Adipocyte (in vitro differentiated cells): Measurements from ENCODE around the gene FKBP6.
"Not testable (repeated sequence)": the region's sequence is repeated elsewhere in the genome, so short reads cannot be mapped to it uniquely, and the experiment has no call there.

Experiments used
- DNase-seq: peaks from one replicate; pipeline ENCODE4 v3.0.0-alpha.2; 2015; ENCODE audit warnings: low read depth
- H3K27me3 ChIP-seq: replicated peaks from 2 replicates; pipeline ENCODE4 v1.7.0; 2013; ENCODE audit warnings: mild to moderate bottlenecking, low read length, moderate library complexity; ENCODE audit not compliant: control insufficient read depth, insufficient read depth
- H3K36me3 ChIP-seq: 2 replicates; pipeline ENCODE4 v1.7.0; 2013; ENCODE audit warnings: low read length, mild to moderate bottlenecking, moderate library complexity; ENCODE audit not compliant: control insufficient read depth, insufficient read depth, severe bottlenecking
- H3K4me1 ChIP-seq: 2 replicates; pipeline ENCODE4 v1.7.0; 2013; ENCODE audit warnings: mild to moderate bottlenecking, low read length, moderate library complexity; ENCODE audit not compliant: control insufficient read depth, insufficient read depth
- H3K4me3 ChIP-seq: 2 replicates; pipeline ENCODE4 v1.7.0; 2013; ENCODE audit warnings: mild to moderate bottlenecking, low read length, moderate library complexity
- H3K9ac ChIP-seq: 2 replicates; pipeline ENCODE4 v1.7.0; 2013; ENCODE audit warnings: mild to moderate bottlenecking, low read length, moderate library complexity
- H3K9me3 ChIP-seq: 2 replicates; pipeline ENCODE4 v1.7.0; 2013; ENCODE audit warnings: mild to moderate bottlenecking, low read length, moderate library complexity; ENCODE audit not compliant: control insufficient read depth

Gene FKBP6

DNA sequence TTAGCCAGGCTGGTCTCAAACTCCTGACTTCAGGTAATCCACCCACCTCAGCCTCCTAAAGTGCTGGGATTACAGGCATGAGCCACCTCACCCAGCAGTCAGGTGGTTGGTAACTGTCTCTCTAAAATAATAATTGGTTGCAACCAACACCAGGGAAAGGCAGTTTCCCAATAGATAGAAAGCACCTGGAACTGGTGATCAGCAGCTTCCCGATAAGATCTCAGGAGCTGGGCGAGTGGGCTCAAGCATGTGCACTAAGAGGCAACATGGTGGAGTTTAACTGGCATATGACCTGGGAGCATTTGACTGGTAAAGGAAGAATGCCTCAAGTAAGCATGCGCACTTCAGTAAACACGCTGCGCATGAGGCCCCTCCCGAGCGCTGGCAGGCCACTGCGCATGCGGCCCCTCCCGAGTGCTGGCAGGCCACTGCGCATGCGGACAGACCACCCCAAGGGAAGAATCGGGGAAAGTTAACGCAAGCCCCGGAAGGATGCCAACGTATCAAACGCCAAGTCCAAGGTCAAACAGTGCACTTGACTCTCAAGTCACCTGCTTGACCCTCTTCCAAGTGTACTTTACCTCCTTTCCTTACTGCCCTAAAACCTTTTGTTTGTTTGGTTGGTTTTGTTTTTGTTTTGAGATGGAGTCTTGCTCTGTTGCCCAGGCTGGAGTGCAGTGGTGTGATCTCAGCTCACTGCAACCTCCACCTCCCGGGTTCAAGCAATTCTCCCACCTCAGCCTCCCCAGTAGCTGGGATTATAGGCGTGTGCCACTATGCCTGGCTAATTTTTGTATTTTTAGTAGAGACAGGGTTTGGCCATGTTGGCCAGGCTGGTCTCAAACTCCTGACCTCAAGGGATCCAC is 71.5 kb downstream of the FKBP6 start:
- not testable (repeated sequence) for H3K4me1 ChIP-seq, H3K9ac ChIP-seq, H3K9me3 ChIP-seq, H3K27me3 ChIP-seq, H3K36me3 ChIP-seq
- peak; percentile 86 for DNase-seq
- H3K4me3 ChIP-seq: peak overlapping the region; percentile 5

DNA sequence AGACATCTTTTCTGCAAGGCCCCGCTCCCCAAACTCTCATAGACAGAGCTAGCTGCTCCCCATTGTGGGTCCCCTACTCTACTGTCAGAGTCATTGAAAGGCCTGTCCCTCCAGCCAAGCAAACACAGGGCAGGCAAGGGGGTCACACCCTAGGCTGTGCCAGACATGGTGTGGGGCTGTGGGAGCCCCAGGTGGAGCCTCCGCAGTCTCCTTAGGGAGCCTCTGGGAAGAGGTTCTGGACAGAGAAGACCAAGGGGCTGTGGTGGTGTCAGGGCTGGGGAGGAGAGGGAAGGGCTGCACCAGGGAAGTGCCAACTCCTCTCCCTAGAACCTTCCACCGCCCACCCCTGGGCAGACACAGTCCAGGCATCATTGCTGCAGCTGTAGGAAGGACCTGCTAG is 76.9 kb downstream of the FKBP6 start:
- H3K27me3 ChIP-seq, H3K4me3 ChIP-seq, DNase-seq, H3K4me1 ChIP-seq, H3K9ac ChIP-seq, H3K9me3 ChIP-seq, H3K36me3 ChIP-seq: not testable (repeated sequence)
